GM23248 (cell line): ENCODE measurements around the gene UST.

ENCODE experiments used
- EZH2 ChIP-seq: fragments of 200-600 bp; sonication (generic); IDR thresholded peaks from 2 replicates; pipeline ENCODE4 v1.6.1; 2018; ENCODE audit warnings: antibody characterized with exemption, mild to moderate bottlenecking; ENCODE audit not compliant: insufficient read depth, poor library complexity, severe bottlenecking
- EZH2phosphoT487 ChIP-seq: fragments of 200-600 bp; sonication (generic); IDR thresholded peaks from 2 replicates; pipeline ENCODE4 v1.6.1; 2018; ENCODE audit warnings: antibody characterized with exemption, moderate library complexity, mild to moderate bottlenecking, low read depth; ENCODE audit not compliant: insufficient read depth

- TF ChIP-seq EZH2phosphoT487 (no peak), EZH2 (no peak)
Measured at GRCh38 chr6:148999501-148999900, 252.7 kb downstream of the UST start.
